Naive thymus-derived CD4-positive, alpha-beta T cell (primary cell): Measurements from ENCODE around the gene ZNF423. TPM values are rescaled to one million over a fixed set of nuclear protein-coding genes. Genes with fewer than 3 reads are reported as not detected.

Experiments
- ATAC-seq: fragments of 150-1000 bp; cut with Tn5 transposase; 2 replicates; pipeline ENCODE4 v1.10.0; 2021; ENCODE audit warnings: mild to moderate bottlenecking, moderate library complexity
- CTCF ChIA-PET: fragments of 350-600 bp; sonication (Branson Sonifier 250); formaldehyde crosslinking; loops from one replicate; lab custom pipeline; 2021; ENCODE audit warnings: antibody characterized with exemption; lab: Charles Lee
- POLR2A ChIA-PET: fragments of 350-600 bp; sonication (Branson Sonifier 250); formaldehyde crosslinking; loops from one replicate; lab custom pipeline; 2021; ENCODE audit warnings: antibody characterized with exemption, inconsistent platforms; lab: Charles Lee
- DNase-seq, 9 donors: peaks; one replicate each; pipeline versions ENCODE4 v3.0.0 to v3.0.0-alpha.2; 2020 to 2022; ENCODE audit warnings: mixed read lengths in 1 of 9
- H3K27ac ChIP-seq: one replicate; pipeline ENCODE4 v1.7.0; 2013; ENCODE audit warnings: mild to moderate bottlenecking, low read depth, low read length, moderate library complexity
- H3K27me3 ChIP-seq, 2 donors: one replicate each; pipeline ENCODE4 v1.7.0; 2013; ENCODE audit warnings: low read length in 2 of 2, mild to moderate bottlenecking in 2 of 2, moderate library complexity in 2 of 2; ENCODE audit not compliant: control insufficient read depth in 2 of 2, insufficient read depth in 2 of 2
- H3K36me3 ChIP-seq, 3 experiments: 1 replicate in 2 of 3; 2 replicates in 1 of 3; pipeline ENCODE4 v1.7.0; 2013; ENCODE audit warnings: low read length in 3 of 3, mild to moderate bottlenecking in 3 of 3, moderate library complexity in 1 of 3; ENCODE audit not compliant: insufficient read depth in 3 of 3, control insufficient read depth in 2 of 3
- H3K4me1 ChIP-seq, 2 donors: one replicate each; pipeline ENCODE4 v1.7.0; 2013; ENCODE audit warnings: low read length in 2 of 2, mild to moderate bottlenecking in 2 of 2, moderate library complexity in 1 of 2; ENCODE audit not compliant: control insufficient read depth in 2 of 2, insufficient read depth in 2 of 2
- H3K4me3 ChIP-seq: 2 replicates; pipeline ENCODE4 v1.7.0; 2013; ENCODE audit warnings: mild to moderate bottlenecking, low read length
- H3K9me3 ChIP-seq, 3 experiments: 1 replicate in 2 of 3; 2 replicates in 1 of 3; pipeline ENCODE4 v1.7.0; 2013; ENCODE audit warnings: low read length in 3 of 3; ENCODE audit not compliant: control insufficient read depth in 2 of 3
- H3K27ac Mint-ChIP-seq, 9 donors: one replicate each; pipeline ENCODE4 v1.8.0; 2020 to 2022; ENCODE audit warnings: mixed read lengths in 9 of 9, mild to moderate bottlenecking in 8 of 9, moderate library complexity in 5 of 9, inconsistent platforms in 2 of 9
- H3K27me3 Mint-ChIP-seq, 5 donors: one replicate each; pipeline ENCODE4 v1.8.0; 2021 to 2022; ENCODE audit warnings: mixed read lengths in 5 of 5, mild to moderate bottlenecking in 1 of 5
- H3K36me3 Mint-ChIP-seq, 5 donors: one replicate each; pipeline ENCODE4 v1.8.0; 2020 to 2022; ENCODE audit warnings: mixed read lengths in 5 of 5, mild to moderate bottlenecking in 3 of 5, inconsistent platforms in 1 of 5
- H3K4me1 Mint-ChIP-seq, 7 donors: one replicate each; pipeline ENCODE4 v1.8.0; 2020 to 2022; ENCODE audit warnings: mixed read lengths in 7 of 7, mild to moderate bottlenecking in 3 of 7, inconsistent platforms in 1 of 7
- H3K4me3 Mint-ChIP-seq, 10 donors: one replicate each; pipeline ENCODE4 v1.8.0; 2020 to 2022; ENCODE audit warnings: mild to moderate bottlenecking in 10 of 10, mixed read lengths in 10 of 10, moderate library complexity in 6 of 10, inconsistent platforms in 2 of 10
- H3K9me3 Mint-ChIP-seq, 11 donors: one replicate each; pipeline ENCODE4 v1.8.0; 2020 to 2022; ENCODE audit warnings: mixed read lengths in 11 of 11, mild to moderate bottlenecking in 4 of 11, inconsistent platforms in 1 of 11, moderate library complexity in 1 of 11
- intact Hi-C, 2 donors: fragments of 100-400 bp; cut with micrococcal nuclease; formaldehyde crosslinking; loops; one replicate each; pipeline ENCODE4 v1.15.1; 2023
- polyA plus RNA-seq, 2 donors: library from polyadenylated mRNA; unstranded; fragments of 300-500 nt; fragmentation: Illumina TruSeq; gene quantifications; one replicate each; pipeline ENCODE4 v1.2.3, GENCODE V29; 2021
- total RNA-seq, 6 experiments: library from RNA in 5 of 6; stranded (reverse) in 5 of 6; gene quantifications; 1 replicate in 5 of 6; 2 replicates in 1 of 6; pipeline ENCODE4 v1.2.3 and lab custom pipeline; 2021 to 2026

ZNF423 gene
- total and polyA plus RNA-seq, 7 experiments from 2014 or later = not detected

DNA sequence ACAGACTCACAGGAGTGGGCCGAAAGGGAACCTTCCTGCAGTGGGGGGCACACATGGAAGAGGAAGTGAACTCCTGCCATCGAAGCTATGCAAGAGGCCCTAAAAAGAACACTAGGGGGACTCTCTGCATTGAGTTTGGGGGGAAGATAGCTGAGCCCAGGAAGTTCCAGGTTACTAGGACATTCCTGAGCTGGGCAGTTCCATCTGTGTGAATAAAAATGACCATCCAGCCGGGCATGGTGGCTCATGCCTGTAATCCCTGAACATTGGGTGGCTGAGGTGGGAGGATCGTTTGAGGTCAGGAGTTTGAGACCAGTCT lies 211.8 kb downstream of the ZNF423 start:
- POLR2A ChIA-PET = no interaction called here
- Mint-ChIP-seq H3K27ac (no peak overlapping the region), H3K9me3 (peaks cover 14 to 48% (median 20%) of the 10 kb centered on the region in 11 donors), H3K4me3 (no peak overlapping the region), H3K36me3 (peaks cover 0 to 19% (median 0%) of the 10 kb centered on the region in 5 donors), H3K27me3 (peaks cover 0 to 20% (median 5%) of the 10 kb centered on the region in 5 donors), H3K4me1 (peaks cover 0 to 6% (median 0%) of the 10 kb centered on the region in 7 donors)
- ATAC-seq (no peak), DNase-seq (no peak)
- Histone ChIP-seq H3K4me1 (no peaks in the 10 kb centered on the region), H3K4me3 (no peak overlapping the region), H3K36me3 (no peaks in the 10 kb centered on the region), H3K27me3 (no peaks in the 10 kb centered on the region), H3K27ac (no peak overlapping the region), H3K9me3 (peaks cover 0 to 23% (median 6%) of the 10 kb centered on the region in 3 experiments)
- intact Hi-C loops = no loop called here
- CTCF ChIA-PET = no interaction called here

DNA sequence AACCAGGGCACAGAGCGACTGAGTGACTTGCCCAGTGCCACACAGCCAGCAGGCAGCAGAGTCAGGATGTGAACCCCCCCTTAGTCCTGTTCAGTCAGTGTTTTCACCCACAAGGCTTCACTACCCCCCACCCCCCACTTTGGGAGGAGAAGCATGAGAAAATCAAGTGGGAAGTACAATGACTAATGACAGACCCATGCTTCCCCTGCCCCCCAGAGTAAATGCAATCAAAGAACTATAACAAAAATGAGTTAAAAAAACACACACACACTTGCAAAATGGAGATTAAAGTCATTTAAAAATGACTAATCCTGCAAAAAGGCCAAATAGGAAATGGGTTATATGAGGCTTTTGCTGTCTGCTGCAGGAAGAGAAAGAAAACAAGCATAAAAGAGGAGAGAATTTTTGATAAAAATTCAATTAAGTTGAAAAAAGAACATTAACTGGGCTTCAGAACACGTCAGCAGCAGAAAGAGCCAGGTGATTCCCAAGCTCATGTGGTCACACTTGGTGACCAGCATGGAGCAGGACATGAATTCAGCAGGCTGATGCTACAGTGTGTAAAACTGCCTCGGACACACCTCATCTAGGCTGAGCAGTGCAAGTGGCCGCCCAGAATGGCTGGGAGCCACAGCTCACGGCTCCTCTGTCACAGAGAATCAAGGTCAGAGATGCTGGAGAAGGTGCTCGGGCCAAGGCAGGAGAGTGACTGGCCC lies 212.3 kb downstream of the ZNF423 start:
- Mint-ChIP-seq H3K4me1 (peaks cover 0 to 6% (median 0%) of the 10 kb centered on the region in 7 donors), H3K27ac (no peak overlapping the region), H3K4me3 (no peak overlapping the region), H3K27me3 (peaks cover 0 to 16% (median 5%) of the 10 kb centered on the region in 5 donors), H3K36me3 (peaks cover 0 to 15% (median 0%) of the 10 kb centered on the region in 5 donors), H3K9me3 (peaks cover 11 to 43% (median 20%) of the 10 kb centered on the region in 11 donors)
- no peak overlapping the region for H3K27ac ChIP-seq
- no peaks in the 10 kb centered on the region for H3K27me3 ChIP-seq
- ChIA-PET POLR2A (no interaction called here), CTCF (no interaction called here)
- peaks cover 0 to 23% (median 6%) of the 10 kb centered on the region in 3 experiments for H3K9me3 ChIP-seq
- DNase-seq (no peak), ATAC-seq (no peak)
- H3K36me3 ChIP-seq = no peaks in the 10 kb centered on the region
- intact Hi-C loops = no loop called here
- no peaks in the 10 kb centered on the region for H3K4me1 ChIP-seq
- no peak overlapping the region for H3K4me3 ChIP-seq

- Histone ChIP-seq H3K4me3 (no peak overlapping the region), H3K27me3 (no peaks in the 10 kb centered on the region), H3K9me3 (peaks cover 0 to 5% (median 0%) of the 10 kb centered on the region in 3 experiments), H3K27ac (no peak overlapping the region), H3K4me1 (no peaks in the 10 kb centered on the region), H3K36me3 (no peaks in the 10 kb centered on the region)
- no peak overlapping the region for H3K4me3 Mint-ChIP-seq
- ChIA-PET CTCF (no interaction called here), POLR2A (no interaction called here)
- no peak overlapping the region for H3K27ac Mint-ChIP-seq
- no peak for DNase-seq
- H3K4me1 Mint-ChIP-seq = peaks cover 0 to 6% (median 0%) of the 10 kb centered on the region in 7 donors
- intact Hi-C loops = no loop called here
- H3K9me3 Mint-ChIP-seq = peaks cover 0 to 24% (median 6%) of the 10 kb centered on the region in 11 donors
- H3K36me3 Mint-ChIP-seq = no peaks in the 10 kb centered on the region
- no peak for ATAC-seq
- H3K27me3 Mint-ChIP-seq = peaks cover 0 to 11% (median 0%) of the 10 kb centered on the region in 5 donors
Measured at GRCh38 chr16:49641250-49641649, 214.7 kb downstream of the ZNF423 start.

DNA sequence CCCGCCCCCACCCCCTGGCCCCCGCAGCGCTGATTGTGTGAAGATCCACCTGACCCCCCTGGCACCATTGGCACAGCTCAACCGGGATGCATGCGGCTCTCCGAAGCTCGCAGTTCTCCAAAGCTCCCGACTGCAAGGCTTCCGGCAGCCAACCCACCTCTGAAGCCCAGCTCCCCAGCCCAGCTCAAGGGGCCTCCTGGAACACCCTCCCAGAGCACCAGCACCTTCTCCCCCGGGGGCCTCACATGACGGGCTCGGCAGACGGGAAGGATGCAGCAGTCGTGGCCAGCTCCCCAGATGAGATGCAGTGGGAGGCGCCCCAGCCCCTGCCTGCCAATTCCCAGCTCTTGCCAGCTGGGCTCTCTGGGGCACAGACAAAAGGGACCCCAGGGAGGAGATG lies 215.3 kb downstream of the ZNF423 start:
- no peak overlapping the region for H3K4me3 Mint-ChIP-seq
- no peaks in the 10 kb centered on the region for H3K36me3 ChIP-seq
- H3K9me3 Mint-ChIP-seq = peaks cover 0 to 17% (median 0%) of the 10 kb centered on the region in 11 donors
- peaks cover 0 to 6% (median 0%) of the 10 kb centered on the region in 7 donors for H3K4me1 Mint-ChIP-seq
- H3K9me3 ChIP-seq = no peaks in the 10 kb centered on the region
- peaks cover 0 to 11% (median 0%) of the 10 kb centered on the region in 5 donors for H3K27me3 Mint-ChIP-seq
- no peak overlapping the region for H3K27ac ChIP-seq
- no peaks in the 10 kb centered on the region for H3K36me3 Mint-ChIP-seq
- ChIA-PET CTCF (no interaction called here), POLR2A (no interaction called here)
- DNase-seq = no peak
- no peaks in the 10 kb centered on the region for H3K4me1 ChIP-seq
- no peak overlapping the region for H3K4me3 ChIP-seq
- no peak for ATAC-seq
- H3K27me3 ChIP-seq = no peaks in the 10 kb centered on the region
- H3K27ac Mint-ChIP-seq = no peak overlapping the region
- intact Hi-C loops = no loop called here

GRCh38 chr16:49639739-49640431 lies 216.0 kb downstream of the ZNF423 start:
- no peak for DNase-seq
- ChIA-PET POLR2A (no interaction called here), CTCF (no interaction called here)
- H3K4me1 Mint-ChIP-seq = peaks cover 0 to 6% (median 0%) of the 10 kb centered on the region in 7 donors
- H3K4me3 Mint-ChIP-seq = peak overlapping the region in 1 of 10 donors; percentile 15
- intact Hi-C loops = no loop called here
- no peak overlapping the region for H3K4me3 ChIP-seq
- H3K9me3 Mint-ChIP-seq = peaks cover 0 to 10% (median 0%) of the 10 kb centered on the region in 11 donors
- no peak overlapping the region for H3K27ac ChIP-seq
- peaks cover 0 to 11% (median 0%) of the 10 kb centered on the region in 5 donors for H3K27me3 Mint-ChIP-seq
- H3K36me3 ChIP-seq = no peaks in the 10 kb centered on the region
- H3K27ac Mint-ChIP-seq = no peak overlapping the region
- H3K4me1 ChIP-seq = no peaks in the 10 kb centered on the region
- no peak for ATAC-seq
- no peaks in the 10 kb centered on the region for H3K27me3 ChIP-seq
- H3K36me3 Mint-ChIP-seq = no peaks in the 10 kb centered on the region
- H3K9me3 ChIP-seq = no peaks in the 10 kb centered on the region

GRCh38 chr16:49638673-49639610 lies 217.0 kb downstream of the ZNF423 start:
- Mint-ChIP-seq H3K4me1 (peaks cover 0 to 6% (median 0%) of the 10 kb centered on the region in 7 donors), H3K9me3 (peaks cover 0 to 6% (median 0%) of the 10 kb centered on the region in 11 donors), H3K27me3 (peaks cover 0 to 11% (median 0%) of the 10 kb centered on the region in 5 donors), H3K27ac (no peak overlapping the region), H3K4me3 (no peak overlapping the region), H3K36me3 (no peaks in the 10 kb centered on the region)
- CTCF ChIA-PET = no interaction called here
- DNase-seq (no peak), ATAC-seq (no peak)
- Histone ChIP-seq H3K4me1 (no peaks in the 10 kb centered on the region), H3K36me3 (no peaks in the 10 kb centered on the region), H3K9me3 (no peaks in the 10 kb centered on the region), H3K27me3 (no peaks in the 10 kb centered on the region), H3K4me3 (no peak overlapping the region), H3K27ac (no peak overlapping the region)
- POLR2A ChIA-PET = no interaction called here
- intact Hi-C loops = no loop called here
